Measurements from ENCODE around the gene OGFRL1.

GRCh38 chr6:71349395-71349794, 60.8 kb downstream of the OGFRL1 start:
- TF ChIP-seq CTCF (IDR thresholded peaks at IDR 0.05) (peak; percentile 94), EZH2 (IDR thresholded peaks at IDR 0.05; ENCODE audit: borderline replicate concordance, insufficient read depth, low read depth, low read length, poor library complexity, severe bottlenecking) (no peak)
